SK-N-MC (cell line): ENCODE data around the gene REPS2.

ENCODE experiments used
- EZH2 ChIP-seq: fragments of 200-600 bp; sonication (generic); IDR thresholded peaks from one replicate; pipeline ENCODE4 v1.6.1; 2017; ENCODE audit warnings: antibody characterized with exemption
- FOXP2 ChIP-seq: optimal IDR thresholded peaks from 2 replicates; pipeline ENCODE3; 2011; ENCODE audit warnings: mild to moderate bottlenecking, moderate library complexity; ENCODE audit not compliant: insufficient read depth; ENCODE audit errors: extremely low read length, control extremely low read depth
- POLR2AphosphoS5 ChIP-seq: IDR thresholded peaks from 2 replicates; pipeline ENCODE4 v1.6.1; 2012; ENCODE audit warnings: mild to moderate bottlenecking, low read depth, low read length, borderline replicate concordance

- TF ChIP-seq EZH2: no peak
- TF ChIP-seq POLR2AphosphoS5: no peak
- TF ChIP-seq FOXP2: no peak
These were observed 29.9 kb upstream of the REPS2 start for GRCh38 chrX:16916561-16916960.
